ENCODE results near the gene GPHN.

GPHN gene

DNA sequence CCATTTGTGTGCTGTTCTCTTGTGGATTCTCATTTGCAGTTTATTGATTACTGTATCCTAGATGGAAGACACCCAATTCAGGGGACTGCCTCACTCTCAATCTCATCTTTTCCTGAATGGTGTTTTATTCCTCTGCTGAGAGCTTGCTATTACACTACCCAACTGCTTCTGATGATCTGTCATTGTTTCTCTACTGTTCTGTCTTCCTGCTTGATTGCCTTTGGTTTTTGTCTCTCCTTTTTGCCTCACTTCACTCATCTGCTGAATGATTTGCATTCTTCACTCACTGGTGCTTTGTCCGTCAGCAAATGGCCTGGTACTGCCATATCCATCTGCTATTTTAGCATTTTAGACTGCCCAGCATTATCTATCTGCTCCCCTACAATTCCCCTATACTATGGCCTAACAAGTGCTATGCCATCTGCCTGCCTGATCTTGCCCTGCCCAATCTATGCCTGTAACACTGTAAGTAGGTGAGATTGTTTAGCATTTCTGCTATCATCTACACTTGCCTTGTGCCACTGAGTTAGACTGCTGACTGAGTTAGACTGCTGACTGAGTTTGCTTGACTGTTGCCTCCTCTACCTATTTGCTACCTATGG lies 335.1 kb downstream of the GPHN start:
- Histone ChIP-seq H3K27ac (no peak overlapping the region), H3K4me3 (ENCODE audit: low read depth, low read length) (no peak overlapping the region)

DNA sequence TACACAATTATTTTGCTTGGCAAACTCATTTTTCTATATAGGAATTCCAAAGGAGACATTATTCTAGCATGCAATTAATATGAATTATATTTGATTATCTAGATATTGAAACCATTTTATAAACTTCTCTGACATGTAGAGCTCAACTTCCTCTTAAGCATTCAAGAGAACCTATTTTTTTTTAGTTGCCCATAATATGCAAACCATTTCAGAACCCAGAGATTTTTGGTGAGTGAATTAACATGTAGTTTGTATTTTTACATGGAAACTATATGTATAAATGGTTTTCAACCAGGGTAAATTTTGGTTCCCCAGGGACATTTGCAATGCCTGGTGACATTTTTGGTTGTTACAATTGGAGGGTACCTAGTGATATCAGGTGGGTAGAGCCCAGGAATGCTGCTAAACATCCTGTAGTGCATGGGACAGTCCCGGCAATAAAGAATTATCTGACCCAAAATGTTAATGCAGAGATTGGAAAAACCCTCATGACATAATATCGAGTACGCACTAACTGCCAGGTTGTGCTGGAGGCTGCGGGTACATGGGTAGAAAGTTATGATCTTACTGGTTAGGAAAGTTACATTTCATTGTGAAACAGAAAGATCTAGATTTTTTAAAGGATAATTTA lies 342.4 kb downstream of the GPHN start:
- H3K36me3 ChIP-seq (ENCODE audit: control insufficient read depth, insufficient read depth, low read length) = no peaks in the 10 kb centered on the region
- H3K27ac ChIP-seq = no peak overlapping the region
- H3K4me2 ChIP-seq (ENCODE audit: low read length) = no peak overlapping the region
- H3K4me1 ChIP-seq = no peaks in the 10 kb centered on the region
- TF ChIP-seq, protein P1, sequence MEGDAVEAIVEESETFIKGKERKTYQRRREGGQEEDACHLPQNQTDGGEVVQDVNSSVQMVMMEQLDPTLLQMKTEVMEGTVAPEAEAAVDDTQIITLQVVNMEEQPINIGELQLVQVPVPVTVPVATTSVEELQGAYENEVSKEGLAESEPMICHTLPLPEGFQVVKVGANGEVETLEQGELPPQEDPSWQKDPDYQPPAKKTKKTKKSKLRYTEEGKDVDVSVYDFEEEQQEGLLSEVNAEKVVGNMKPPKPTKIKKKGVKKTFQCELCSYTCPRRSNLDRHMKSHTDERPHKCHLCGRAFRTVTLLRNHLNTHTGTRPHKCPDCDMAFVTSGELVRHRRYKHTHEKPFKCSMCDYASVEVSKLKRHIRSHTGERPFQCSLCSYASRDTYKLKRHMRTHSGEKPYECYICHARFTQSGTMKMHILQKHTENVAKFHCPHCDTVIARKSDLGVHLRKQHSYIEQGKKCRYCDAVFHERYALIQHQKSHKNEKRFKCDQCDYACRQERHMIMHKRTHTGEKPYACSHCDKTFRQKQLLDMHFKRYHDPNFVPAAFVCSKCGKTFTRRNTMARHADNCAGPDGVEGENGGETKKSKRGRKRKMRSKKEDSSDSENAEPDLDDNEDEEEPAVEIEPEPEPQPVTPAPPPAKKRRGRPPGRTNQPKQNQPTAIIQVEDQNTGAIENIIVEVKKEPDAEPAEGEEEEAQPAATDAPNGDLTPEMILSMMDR (IDR thresholded peaks at IDR 0.05) = no peak
- no peak overlapping the region for H3K4me3 ChIP-seq (ENCODE audit: low read depth, low read length)
- H2AFZ ChIP-seq = no peak overlapping the region
- no peaks in the 10 kb centered on the region for H3K79me2 ChIP-seq
- no peaks in the 10 kb centered on the region for H3K27me3 ChIP-seq (ENCODE audit: control insufficient read depth, insufficient read depth, low read length)
- H3K9ac ChIP-seq = no peak overlapping the region
- no peaks in the 10 kb centered on the region for H3K9me3 ChIP-seq (ENCODE audit: control insufficient read depth, low read length)

More for the DNA sequence above, 335.1 kb downstream of the GPHN start:
- Histone ChIP-seq H3K36me3 (ENCODE audit: control insufficient read depth, insufficient read depth, low read length) (no peaks in the 10 kb centered on the region), H3K4me2 (ENCODE audit: low read length) (no peak overlapping the region), H3K9ac (no peak overlapping the region), H2AFZ (no peak overlapping the region), H3K27me3 (ENCODE audit: control insufficient read depth, insufficient read depth, low read length) (no peaks in the 10 kb centered on the region), H3K9me3 (ENCODE audit: control insufficient read depth, low read length) (no peaks in the 10 kb centered on the region), H3K79me2 (no peaks in the 10 kb centered on the region), H3K4me1 (no peaks in the 10 kb centered on the region)
- TF ChIP-seq, protein P1 (IDR thresholded peaks at IDR 0.05) = no peak

DNA sequence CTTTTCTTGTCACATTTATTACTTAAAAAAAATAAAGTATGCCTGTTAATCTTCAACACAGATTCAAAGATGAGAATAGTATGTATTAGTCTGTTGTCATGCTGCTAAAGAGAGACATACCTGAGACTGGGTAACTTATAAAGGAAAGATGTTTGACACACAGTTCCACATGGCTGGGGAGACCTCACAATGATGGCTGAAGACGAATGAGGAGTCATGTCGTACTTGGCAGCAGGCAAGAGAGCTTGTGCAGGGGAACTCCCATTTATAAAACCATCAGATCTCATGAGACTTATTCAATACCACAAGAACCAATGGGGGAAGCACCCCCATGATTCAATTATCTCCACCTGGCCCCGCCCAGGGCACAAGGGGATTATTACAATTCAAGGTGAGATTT lies 345.4 kb downstream of the GPHN start:
- TF ChIP-seq, protein P1 (IDR thresholded peaks at IDR 0.05) = no peak
- Histone ChIP-seq H3K4me2 (ENCODE audit: low read length) (no peak overlapping the region), H3K9ac (no peak overlapping the region), H3K27ac (no peak overlapping the region), H3K36me3 (ENCODE audit: control insufficient read depth, insufficient read depth, low read length) (no peaks in the 10 kb centered on the region), H3K4me1 (no peaks in the 10 kb centered on the region), H3K4me3 (ENCODE audit: low read depth, low read length) (no peak overlapping the region), H3K27me3 (ENCODE audit: control insufficient read depth, insufficient read depth, low read length) (no peaks in the 10 kb centered on the region), H3K79me2 (no peaks in the 10 kb centered on the region), H2AFZ (no peak overlapping the region), H3K9me3 (ENCODE audit: control insufficient read depth, low read length) (no peaks in the 10 kb centered on the region)

DNA sequence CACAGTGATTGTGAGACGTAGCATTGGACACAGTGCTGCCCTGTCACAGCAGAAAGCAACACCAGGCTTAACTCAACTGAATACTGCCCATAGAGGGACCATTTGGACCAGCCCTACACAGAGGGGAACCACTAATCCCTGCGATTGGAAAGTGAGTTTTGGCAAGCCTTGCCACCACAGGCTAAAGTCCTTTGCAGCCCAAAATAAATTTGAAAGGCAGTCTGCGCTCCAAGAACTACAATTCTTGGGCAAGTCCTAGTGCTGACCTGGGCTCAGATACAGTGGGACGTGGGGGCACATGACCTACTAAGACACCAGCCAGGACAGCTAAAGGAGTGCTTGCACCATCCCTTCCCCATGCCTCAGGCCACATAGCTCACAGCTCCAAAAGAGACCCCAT lies 349.9 kb downstream of the GPHN start:
- H3K27me3 ChIP-seq (ENCODE audit: control insufficient read depth, insufficient read depth, low read length) = no peaks in the 10 kb centered on the region
- no peaks in the 10 kb centered on the region for H3K4me1 ChIP-seq
- no peaks in the 10 kb centered on the region for H3K9me3 ChIP-seq (ENCODE audit: control insufficient read depth, low read length)
- no peak overlapping the region for H3K9ac ChIP-seq
- no peak overlapping the region for H2AFZ ChIP-seq
- TF ChIP-seq, protein P1 (IDR thresholded peaks at IDR 0.05) = no peak
- H3K4me3 ChIP-seq (ENCODE audit: low read depth, low read length) = no peak overlapping the region
- H3K79me2 ChIP-seq = no peaks in the 10 kb centered on the region
- H3K27ac ChIP-seq = no peak overlapping the region
- H3K36me3 ChIP-seq (ENCODE audit: control insufficient read depth, insufficient read depth, low read length) = no peaks in the 10 kb centered on the region
- H3K4me2 ChIP-seq (ENCODE audit: low read length) = no peak overlapping the region
